ENCODE results near the gene ING4. TPM values are rescaled to one million over a fixed set of nuclear protein-coding genes. Genes with fewer than 3 reads are reported as not detected.

The ING4 gene
- total RNA-seq, 1 experiment from 2014 or later = 20.1 TPM

- no peak overlapping the region for H2AFZ ChIP-seq (ENCODE audit: low read length)
- no peak overlapping the region for H3K27ac ChIP-seq (ENCODE audit: insufficient read length, low read depth, low read length)
- H2AK5ac ChIP-seq (ENCODE audit: insufficient read length, low read length) = no peak overlapping the region
- no peak overlapping the region for H3K18ac ChIP-seq (ENCODE audit: insufficient read length, low read depth, low read length)
- no peak overlapping the region for H3K56ac ChIP-seq (ENCODE audit: insufficient read length, low read depth, low read length)
- WGBS (ENCODE audit: extremely low coverage, insufficient read length, low lambda C conversion rate) = no CpG with 5 or more reads among the region's 5 CpGs
- no peak overlapping the region for H2BK20ac ChIP-seq (ENCODE audit: low read depth, low read length, poor library complexity, severe bottlenecking)
- H4K91ac ChIP-seq (ENCODE audit: insufficient read length, low read depth, low read length) = no peak overlapping the region
- no peak overlapping the region for H3K4me3 Mint-ChIP-seq
- H3K9me3 ChIP-seq (ENCODE audit: control insufficient read depth, low read depth, low read length) = no peaks in the 10 kb centered on the region
- H3K4me2 ChIP-seq (ENCODE audit: insufficient read depth, insufficient read length, low read length) = no peak overlapping the region
- no peak for TF ChIP-seq CTCF (conservative IDR thresholded peaks at IDR 0.05)
- no peaks in the 10 kb centered on the region for H3K79me2 ChIP-seq (ENCODE audit: insufficient read depth, low read length)
- H3K9me3 Mint-ChIP-seq = no peaks in the 10 kb centered on the region; a peak in 1 of 5 replicates
- no peaks in the 10 kb centered on the region for H4K20me1 ChIP-seq (ENCODE audit: control insufficient read depth, insufficient read depth, insufficient read length)
- peaks cover 6% of the 10 kb centered on the region; the same call in 1 of the 2 replicates for H3K27me3 ChIP-seq (ENCODE audit: insufficient read depth, low read length)
- H4K5ac ChIP-seq (ENCODE audit: insufficient read length, low read depth, low read length) = no peak overlapping the region
- H3K4me1 Mint-ChIP-seq = peaks cover 16 to 26% of the 10 kb centered on the region in 2 experiments
- H2BK15ac ChIP-seq (ENCODE audit: low read depth, low read length) = no peak overlapping the region
- no peak overlapping the region for H3T11ph ChIP-seq (ENCODE audit: low read length)
- H3K4me1 ChIP-seq (ENCODE audit: insufficient read depth, low read length) = peaks cover 7% of the 10 kb centered on the region; the same call in 1 of the 2 replicates
- H3K9ac ChIP-seq (ENCODE audit: extremely low read depth, insufficient read length, low read length) = no peak overlapping the region
- no peaks in the 10 kb centered on the region for H3K23me2 ChIP-seq (ENCODE audit: insufficient read length, low read depth, low read length, poor library complexity, severe bottlenecking)
- H2BK120ac ChIP-seq (ENCODE audit: low read depth, low read length, poor library complexity, severe bottlenecking) = no peak overlapping the region
- H3K23ac ChIP-seq (ENCODE audit: insufficient read length, low read depth, low read length) = no peak overlapping the region
- H4K8ac ChIP-seq (replicated peaks; ENCODE audit: insufficient read length, low read depth, low read length) = no peak overlapping the region
- no peak overlapping the region for H3K4ac ChIP-seq (ENCODE audit: low read depth, low read length)
- no peak for DNase-seq
- H3K79me1 ChIP-seq (ENCODE audit: insufficient read depth, low read depth, low read length, poor library complexity, severe bottlenecking) = no peaks in the 10 kb centered on the region
- no peak overlapping the region for H3K14ac ChIP-seq (ENCODE audit: insufficient read depth, low read length)
- H3K36me3 Mint-ChIP-seq (ENCODE audit: insufficient read depth in 1 of 3, low read depth in 3 of 3) = peaks cover 0 to 4% (median 0%) of the 10 kb centered on the region in 3 experiments; a peak in 2 of 7 replicates
- H2BK12ac ChIP-seq (ENCODE audit: insufficient read length, low read depth, low read length) = no peak overlapping the region
- no peak overlapping the region for H2BK5ac ChIP-seq (ENCODE audit: insufficient read length, low read length)
- peaks cover 29% of the 10 kb centered on the region for H3K27me3 Mint-ChIP-seq (ENCODE audit: low read depth)
- H3K27ac Mint-ChIP-seq = no peak overlapping the region
Measured at GRCh38 chr12:6618483-6619225, 44.3 kb downstream of the ING4 start.

Data from H9 (cell line).